Measurements from ENCODE around the gene ALDH4A1. TPM values are rescaled to one million over a fixed set of nuclear protein-coding genes. Genes with fewer than 3 reads are reported as not detected.

The ALDH4A1 gene
- total RNA-seq, 1 donor from 2014 or later = 35.9 TPM

GRCh38 chr1:18942340-18942739, 40.0 kb upstream of the ALDH4A1 start:
- H3K36me3 ChIP-seq = no peaks in the 10 kb centered on the region
- H3K27ac ChIP-seq (replicated peaks) = peak overlapping the region; percentile 79
- no peak for DNase-seq
- intact Hi-C loops (cut with micrococcal nuclease) = no loop called here
- H3K27me3 ChIP-seq (ENCODE audit: low read depth) = no peaks in the 10 kb centered on the region
- TF ChIP-seq CTCF (IDR thresholded peaks at IDR 0.05; ENCODE audit: borderline replicate concordance) = no peak
- H3K9me3 ChIP-seq (replicated peaks) = no peaks in the 10 kb centered on the region
- H3K4me1 ChIP-seq = peaks cover 81% of the 10 kb centered on the region
- H3K4me3 ChIP-seq = no peak overlapping the region

GRCh38 chr1:18941221-18942141, 39.1 kb upstream of the ALDH4A1 start:
- Histone ChIP-seq H3K27me3 (ENCODE audit: low read depth) (no peaks in the 10 kb centered on the region), H3K9me3 (replicated peaks) (no peaks in the 10 kb centered on the region), H3K4me3 (no peak overlapping the region), H3K27ac (replicated peaks) (peak overlapping the region; percentile 79), H3K36me3 (no peaks in the 10 kb centered on the region), H3K4me1 (peaks cover 73% of the 10 kb centered on the region)
- no peak for TF ChIP-seq CTCF (IDR thresholded peaks at IDR 0.05; ENCODE audit: borderline replicate concordance)
- intact Hi-C loops (cut with micrococcal nuclease) = no loop called here
- no peak for DNase-seq

- no peak for TF ChIP-seq CTCF (IDR thresholded peaks at IDR 0.05; ENCODE audit: borderline replicate concordance)
- no peaks in the 10 kb centered on the region for H3K27me3 ChIP-seq (ENCODE audit: low read depth)
- H3K9me3 ChIP-seq (replicated peaks) = no peaks in the 10 kb centered on the region
- H3K36me3 ChIP-seq = no peaks in the 10 kb centered on the region
- H3K27ac ChIP-seq (replicated peaks) = peak overlapping the region; percentile 79
- no peak for DNase-seq
- peaks cover 66% of the 10 kb centered on the region for H3K4me1 ChIP-seq
- intact Hi-C loops (cut with micrococcal nuclease) = no loop called here
- H3K4me3 ChIP-seq = no peak overlapping the region
These were observed 38.1 kb upstream of the ALDH4A1 start for GRCh38 chr1:18940303-18941020.

GRCh38 chr1:18939398-18940302, 37.3 kb upstream of the ALDH4A1 start:
- DNase-seq = no peak
- no peak for TF ChIP-seq CTCF (IDR thresholded peaks at IDR 0.05; ENCODE audit: borderline replicate concordance)
- Histone ChIP-seq H3K36me3 (no peaks in the 10 kb centered on the region), H3K4me3 (no peak overlapping the region), H3K27me3 (ENCODE audit: low read depth) (no peaks in the 10 kb centered on the region), H3K9me3 (replicated peaks) (no peaks in the 10 kb centered on the region), H3K27ac (replicated peaks) (no peak overlapping the region), H3K4me1 (peaks cover 58% of the 10 kb centered on the region)
- intact Hi-C loops (cut with micrococcal nuclease) = no loop called here

- no peak for DNase-seq
- no peak for TF ChIP-seq CTCF (IDR thresholded peaks at IDR 0.05; ENCODE audit: borderline replicate concordance)
- H3K36me3 ChIP-seq = no peaks in the 10 kb centered on the region
- intact Hi-C loops (cut with micrococcal nuclease) = no loop called here
- H3K9me3 ChIP-seq (replicated peaks) = no peaks in the 10 kb centered on the region
- H3K4me1 ChIP-seq = peaks cover 52% of the 10 kb centered on the region
- H3K27me3 ChIP-seq (ENCODE audit: low read depth) = no peaks in the 10 kb centered on the region
- H3K27ac ChIP-seq (replicated peaks) = no peak overlapping the region
- no peak overlapping the region for H3K4me3 ChIP-seq
These were observed 36.3 kb upstream of the ALDH4A1 start for GRCh38 chr1:18938707-18939070.
